ENCODE data around the gene NOP16. TPM values are rescaled to one million over a fixed set of nuclear protein-coding genes. Genes with fewer than 3 reads are reported as not detected.

The NOP16 gene
- total RNA-seq, 2 donors from 2014 or later = 17.9 to 19.2 TPM

DNA sequence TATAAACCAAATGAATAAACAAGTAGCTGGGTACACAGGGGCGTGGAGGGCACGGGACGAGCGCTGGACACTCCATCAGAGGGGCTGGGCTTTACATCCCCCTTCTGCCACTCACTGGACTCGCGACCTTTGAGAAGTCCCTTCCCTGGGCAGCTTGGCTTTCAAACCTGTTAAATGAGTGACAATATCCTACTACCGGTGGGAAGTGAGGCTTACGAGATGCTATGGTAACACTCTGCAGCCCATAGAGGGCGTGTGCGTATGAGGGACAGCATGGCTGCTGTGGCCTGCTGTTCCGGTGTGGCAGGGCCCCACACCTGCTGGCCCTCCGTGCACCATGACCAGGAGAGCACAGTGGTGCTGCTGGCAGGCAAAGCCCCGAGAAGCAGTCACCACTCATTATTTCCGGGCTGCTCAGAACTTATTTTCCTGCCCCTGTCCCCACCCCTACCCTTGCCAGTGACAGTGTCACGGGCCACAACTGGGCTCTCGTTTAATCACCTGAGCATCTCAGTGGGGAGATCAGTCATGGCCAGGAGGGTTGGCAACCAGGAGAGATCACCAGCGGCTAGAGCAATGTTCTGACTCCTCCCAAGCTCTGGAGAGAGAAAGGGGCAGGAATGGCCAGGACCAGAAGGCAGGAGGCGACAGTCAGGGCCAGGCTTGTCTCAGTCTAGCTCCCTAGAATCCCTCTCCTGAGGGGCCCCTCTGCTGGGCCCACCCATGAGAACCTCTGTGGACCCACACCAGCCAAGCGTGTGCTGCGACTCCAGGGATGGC is 17.4 kb upstream of the NOP16 start:
- Mint-ChIP-seq H3K4me1 (peaks cover 16% of the 10 kb centered on the region), H3K27me3 (no peaks in the 10 kb centered on the region), H3K4me3 (no peak overlapping the region), H3K27ac (peak overlapping the region; percentile 32), H3K36me3 (ENCODE audit: low read depth) (peaks cover 4% of the 10 kb centered on the region)
- no peak for ATAC-seq
- no peak for DNase-seq
- no peaks in the 10 kb centered on the region for H3K9me3 ChIP-seq (ENCODE audit: control insufficient read depth, low read length, poor library complexity, severe bottlenecking)

DNA sequence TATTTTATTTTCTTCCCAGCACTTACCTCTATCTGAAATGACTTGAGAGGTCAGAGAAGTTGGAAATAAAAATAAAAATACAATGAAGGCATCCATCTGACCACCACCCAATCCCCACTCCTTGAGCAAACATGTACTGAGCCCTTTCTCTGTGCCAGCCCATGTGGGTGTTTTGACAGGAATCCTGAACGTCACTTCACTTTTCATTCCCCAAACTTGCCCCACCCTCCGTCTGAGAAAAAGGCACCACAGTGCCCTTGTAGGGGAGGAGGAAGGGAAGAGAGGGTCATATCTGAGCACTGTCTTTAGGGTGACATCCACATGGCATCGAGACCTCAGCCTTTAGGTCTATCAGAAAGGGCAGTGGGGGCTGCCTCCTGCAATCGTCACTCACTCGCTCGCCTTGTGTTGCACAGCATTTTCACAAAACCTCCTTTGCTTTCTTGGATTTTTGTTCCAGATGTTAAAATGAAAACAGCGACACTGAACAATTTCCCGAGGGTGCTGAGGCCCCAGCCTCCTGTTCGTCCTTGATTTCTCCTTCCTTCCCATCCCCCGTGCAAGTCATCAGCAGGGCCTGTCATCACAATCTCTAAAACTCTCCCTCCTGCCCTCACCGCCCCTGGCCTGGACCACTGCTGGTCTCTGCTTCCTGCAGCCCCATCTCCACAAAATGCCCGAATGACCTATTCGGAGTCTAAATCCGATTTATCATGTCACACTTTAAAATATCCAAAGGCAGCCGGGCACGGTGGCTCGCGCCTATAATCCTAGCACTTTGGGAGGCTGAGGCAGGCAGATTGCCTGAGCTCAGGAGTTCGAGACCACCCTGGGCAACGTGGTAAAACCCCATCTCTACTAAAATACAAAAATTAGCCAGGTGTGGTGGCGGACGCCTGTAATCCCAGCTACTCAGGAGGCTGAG is 13.1 kb upstream of the NOP16 start:
- DNase-seq = no peak
- H3K27me3 Mint-ChIP-seq = no peaks in the 10 kb centered on the region
- H3K27ac Mint-ChIP-seq = no peak overlapping the region
- peaks cover 14% of the 10 kb centered on the region for H3K4me1 Mint-ChIP-seq
- peaks cover 2% of the 10 kb centered on the region for H3K36me3 Mint-ChIP-seq (ENCODE audit: low read depth)
- no peak overlapping the region for H3K4me3 Mint-ChIP-seq
- no peaks in the 10 kb centered on the region for H3K9me3 ChIP-seq (ENCODE audit: control insufficient read depth, low read length, poor library complexity, severe bottlenecking)
- ATAC-seq = no peak

DNA sequence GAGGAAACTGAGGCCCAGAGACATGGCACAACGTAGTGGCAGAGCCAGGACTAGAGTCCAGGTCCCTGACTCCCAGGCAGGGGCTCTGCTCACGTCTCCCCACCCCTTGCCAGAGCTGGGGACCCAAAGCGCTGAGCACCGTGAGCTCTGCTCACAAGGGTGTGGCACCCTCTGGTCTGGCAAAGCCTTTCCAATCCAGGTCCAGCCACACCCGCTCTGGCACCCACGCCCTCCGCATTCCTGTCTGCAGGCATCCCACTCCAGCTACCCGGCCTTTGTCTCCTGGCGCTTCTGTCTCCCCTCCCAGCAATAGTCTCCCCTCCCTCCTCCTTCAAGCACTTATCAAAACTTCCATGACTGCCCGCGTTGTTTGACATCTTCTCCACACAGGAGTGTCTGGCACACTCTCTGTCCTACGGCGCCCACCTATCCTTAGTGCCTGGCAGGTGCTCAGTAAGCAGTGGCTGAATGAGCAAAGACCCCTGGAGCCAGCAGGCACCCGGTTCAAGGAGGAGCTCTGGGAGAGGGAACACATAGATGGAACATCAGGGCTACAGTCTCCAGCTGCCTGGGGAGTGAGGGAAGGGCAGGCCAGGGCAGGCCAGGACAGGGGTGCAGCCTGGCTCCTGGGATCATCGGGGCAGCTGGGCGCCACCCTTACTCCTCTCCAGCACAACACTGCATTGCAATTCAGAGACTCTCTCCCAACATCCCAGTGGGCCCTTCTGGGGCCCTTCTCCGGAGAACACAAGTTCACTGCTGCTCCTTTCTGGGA is 12.2 kb upstream of the NOP16 start:
- Mint-ChIP-seq H3K27me3 (no peaks in the 10 kb centered on the region), H3K36me3 (ENCODE audit: low read depth) (peaks cover 2% of the 10 kb centered on the region), H3K4me1 (peaks cover 14% of the 10 kb centered on the region), H3K27ac (peak overlapping the region; percentile 74), H3K4me3 (no peak overlapping the region)
- no peaks in the 10 kb centered on the region for H3K9me3 ChIP-seq (ENCODE audit: control insufficient read depth, low read length, poor library complexity, severe bottlenecking)
- no peak for ATAC-seq
- DNase-seq = no peak

DNA sequence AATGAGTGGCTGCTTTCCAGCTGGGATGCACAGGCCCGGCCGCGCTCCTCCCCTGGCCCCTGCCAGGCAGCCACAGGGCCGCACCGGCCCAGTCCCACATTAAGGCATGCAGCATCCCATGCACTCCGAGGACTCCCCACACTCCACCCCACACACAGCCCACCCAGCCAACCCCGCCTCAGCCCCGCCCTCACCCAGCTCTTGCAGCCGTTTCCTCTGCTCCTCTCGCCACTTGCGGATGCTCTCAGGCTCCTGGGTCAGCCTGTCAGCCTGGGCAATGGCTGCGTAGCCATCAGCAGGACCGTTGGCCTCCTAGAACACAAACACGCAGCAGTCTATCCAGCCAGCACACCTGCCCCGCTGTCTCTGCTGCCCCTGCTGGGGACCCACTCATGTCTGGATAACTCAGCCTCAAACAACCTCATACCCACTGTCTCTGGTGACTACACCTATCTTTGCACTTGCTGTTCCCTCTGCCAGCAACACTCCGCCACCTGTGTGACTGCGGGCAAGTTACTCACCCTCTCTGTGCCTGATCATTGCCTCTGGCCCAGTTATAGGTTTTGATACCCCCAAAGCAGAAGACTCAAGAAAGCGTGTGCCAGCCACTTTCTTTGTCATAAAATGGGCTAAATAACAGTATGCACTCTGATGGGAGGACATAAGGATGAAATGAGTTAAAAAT is 9.5 kb upstream of the NOP16 start:
- no peak overlapping the region for H3K27ac Mint-ChIP-seq
- H3K4me3 Mint-ChIP-seq = no peak overlapping the region
- peaks cover 15% of the 10 kb centered on the region for H3K4me1 Mint-ChIP-seq
- no peak for DNase-seq
- peaks cover 2% of the 10 kb centered on the region for H3K36me3 Mint-ChIP-seq (ENCODE audit: low read depth)
- no peak for ATAC-seq
- H3K9me3 ChIP-seq (ENCODE audit: control insufficient read depth, low read length, poor library complexity, severe bottlenecking) = no peaks in the 10 kb centered on the region
- H3K27me3 Mint-ChIP-seq = no peaks in the 10 kb centered on the region

DNA sequence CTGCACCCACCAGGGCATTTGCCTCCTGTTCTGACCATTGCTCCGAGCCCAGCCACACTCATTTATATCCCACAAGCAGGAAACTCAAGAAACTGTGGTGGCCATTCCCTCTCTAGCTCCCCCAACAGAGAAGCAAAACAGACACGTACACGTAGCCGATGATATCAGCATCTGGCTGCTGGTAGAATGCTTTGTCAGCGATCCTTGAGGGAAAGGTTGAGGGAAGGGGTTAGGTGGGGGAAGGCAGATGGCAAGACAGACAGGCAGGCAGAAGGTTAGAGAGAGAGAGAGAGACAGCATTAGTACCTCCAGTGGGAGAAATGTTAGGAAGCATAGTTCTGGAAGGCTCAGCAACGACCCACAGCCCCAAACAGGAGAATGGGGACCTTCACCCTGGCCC is 7.9 kb upstream of the NOP16 start:
- H3K27ac Mint-ChIP-seq = peak overlapping the region; percentile 51
- H3K9me3 ChIP-seq (ENCODE audit: control insufficient read depth, low read length, poor library complexity, severe bottlenecking) = no peaks in the 10 kb centered on the region
- no peak for DNase-seq
- H3K4me3 Mint-ChIP-seq = no peak overlapping the region
- H3K4me1 Mint-ChIP-seq = peaks cover 10% of the 10 kb centered on the region
- peaks cover 2% of the 10 kb centered on the region for H3K36me3 Mint-ChIP-seq (ENCODE audit: low read depth)
- ATAC-seq = no peak
- no peaks in the 10 kb centered on the region for H3K27me3 Mint-ChIP-seq

DNA sequence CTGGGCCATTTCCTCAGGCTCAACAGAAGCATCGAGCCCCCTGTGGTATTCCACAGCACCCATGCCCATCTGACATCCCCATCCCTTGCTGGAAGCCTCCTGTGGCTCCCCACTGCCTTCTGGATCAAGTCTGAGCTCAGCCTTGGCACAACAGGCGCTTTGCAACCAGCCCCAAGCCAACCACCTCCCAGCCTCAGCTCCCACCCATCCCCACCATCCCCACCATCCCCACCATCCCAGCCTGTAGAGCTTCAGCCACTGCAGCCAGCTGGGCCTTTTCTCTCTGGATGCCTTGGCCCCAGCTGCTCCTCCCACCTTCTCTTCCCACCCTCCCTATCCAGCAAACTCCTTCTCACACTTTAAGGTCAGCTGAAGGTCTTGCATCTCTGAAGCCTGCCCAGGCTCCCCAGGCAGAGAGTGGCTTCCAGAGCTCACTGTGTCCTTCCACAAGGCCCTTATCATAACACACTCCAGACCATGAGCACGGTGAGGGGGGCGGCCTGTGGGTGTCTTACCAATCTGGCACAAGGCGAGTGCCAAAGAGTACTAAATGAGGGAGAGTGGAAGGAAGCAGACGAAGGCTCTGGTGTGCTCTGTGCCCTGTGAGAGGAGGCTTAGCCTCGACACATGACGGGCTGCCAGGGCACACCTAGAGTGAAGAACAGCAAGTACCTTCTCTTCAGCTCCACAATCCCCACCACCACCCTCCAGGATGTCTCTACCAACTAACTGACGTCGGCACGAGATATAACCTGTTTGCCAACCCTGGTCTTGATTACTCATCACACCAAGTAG is 6.7 kb upstream of the NOP16 start:
- H3K36me3 Mint-ChIP-seq (ENCODE audit: low read depth) = peaks cover 2% of the 10 kb centered on the region
- no peak for DNase-seq

DNA sequence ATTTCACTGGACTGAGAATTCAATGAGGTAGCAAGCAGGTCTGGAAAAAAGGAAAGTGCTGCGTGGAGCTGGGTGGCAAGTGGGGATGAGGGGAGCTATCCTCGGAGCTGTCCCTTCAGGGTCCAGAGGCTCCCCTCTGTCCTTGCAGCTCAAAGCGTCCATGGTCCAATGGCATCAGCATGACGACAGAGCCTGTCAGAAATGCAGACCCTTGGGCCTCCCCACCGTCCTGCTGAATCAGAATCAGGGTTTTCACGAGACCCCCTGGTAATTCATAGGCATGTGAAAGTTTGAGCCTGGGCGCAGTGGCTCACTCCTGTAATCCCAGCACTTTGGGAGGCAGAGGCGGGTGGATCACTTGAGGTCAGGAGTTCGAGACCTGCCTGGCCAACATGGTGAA is 5.7 kb upstream of the NOP16 start:
- no peaks in the 10 kb centered on the region for H3K9me3 ChIP-seq (ENCODE audit: control insufficient read depth, low read length, poor library complexity, severe bottlenecking)
- no peak overlapping the region for H3K4me3 Mint-ChIP-seq
- H3K27me3 Mint-ChIP-seq = no peaks in the 10 kb centered on the region
- no peak overlapping the region for H3K27ac Mint-ChIP-seq
- peaks cover 2% of the 10 kb centered on the region for H3K36me3 Mint-ChIP-seq (ENCODE audit: low read depth)
- peaks cover 9% of the 10 kb centered on the region for H3K4me1 Mint-ChIP-seq
- DNase-seq (no peak), ATAC-seq (no peak)

More for the DNA sequence above, 6.7 kb upstream of the NOP16 start:
- H3K4me3 Mint-ChIP-seq = no peak overlapping the region
- no peaks in the 10 kb centered on the region for H3K27me3 Mint-ChIP-seq
- peaks cover 4% of the 10 kb centered on the region for H3K4me1 Mint-ChIP-seq
- no peak for ATAC-seq
- H3K9me3 ChIP-seq (ENCODE audit: control insufficient read depth, low read length, poor library complexity, severe bottlenecking) = no peaks in the 10 kb centered on the region
- H3K27ac Mint-ChIP-seq = peak overlapping the region; percentile 34

DNA sequence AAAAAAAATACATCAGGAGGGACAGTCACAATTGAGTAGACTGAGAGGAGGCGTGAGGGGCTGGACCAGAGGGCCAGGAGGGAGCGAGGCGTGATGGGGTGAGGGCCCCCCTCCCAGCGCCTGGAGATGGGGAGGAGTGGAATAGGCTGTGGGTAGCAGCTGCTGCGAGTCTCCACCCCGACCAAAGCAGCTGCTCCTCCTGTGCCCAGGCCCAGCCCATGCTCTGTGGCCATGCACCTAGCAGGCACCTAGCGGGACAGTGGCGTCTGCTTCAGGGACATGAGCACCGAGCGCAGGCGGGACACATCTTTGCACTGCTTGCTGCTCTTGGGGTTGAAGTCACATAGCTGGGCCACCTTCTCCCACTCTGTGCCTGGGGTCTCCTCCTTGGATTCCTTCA is 4.1 kb upstream of the NOP16 start:
- no peak overlapping the region for H3K4me3 Mint-ChIP-seq

DNA sequence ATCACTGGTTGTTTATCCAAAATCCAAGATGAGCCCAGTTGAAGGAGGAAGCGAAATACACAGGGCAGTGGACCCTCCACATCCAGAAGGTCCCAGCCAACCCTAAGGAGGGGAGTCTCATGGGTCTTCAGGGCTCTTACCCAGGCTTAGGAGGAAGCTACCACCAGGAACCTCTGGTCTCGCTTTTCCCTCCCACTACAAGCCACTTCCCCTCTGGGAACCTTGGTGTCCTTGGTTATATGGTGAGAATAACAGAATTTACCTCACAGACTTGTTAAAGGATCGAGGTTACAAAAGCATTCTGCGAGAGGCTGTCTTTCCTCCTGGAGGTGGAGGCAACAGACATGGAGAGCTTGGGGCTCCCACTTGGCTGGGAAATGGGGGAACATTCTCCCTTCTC is 3.6 kb upstream of the NOP16 start:
- no peak for DNase-seq
- peak overlapping the region; percentile 72 for H3K27ac Mint-ChIP-seq
- peaks cover 22% of the 10 kb centered on the region for H3K4me1 Mint-ChIP-seq
- no peaks in the 10 kb centered on the region for H3K9me3 ChIP-seq (ENCODE audit: control insufficient read depth, low read length, poor library complexity, severe bottlenecking)
- ATAC-seq = no peak
- H3K4me3 Mint-ChIP-seq = no peak overlapping the region
- H3K36me3 Mint-ChIP-seq (ENCODE audit: low read depth) = peaks cover 2% of the 10 kb centered on the region
- H3K27me3 Mint-ChIP-seq = no peaks in the 10 kb centered on the region

More for the DNA sequence above, 4.1 kb upstream of the NOP16 start:
- Mint-ChIP-seq H3K36me3 (ENCODE audit: low read depth) (peaks cover 2% of the 10 kb centered on the region), H3K4me1 (peaks cover 18% of the 10 kb centered on the region), H3K27ac (peak overlapping the region; percentile 72), H3K27me3 (no peaks in the 10 kb centered on the region)
- DNase-seq (no peak), ATAC-seq (no peak)
- no peaks in the 10 kb centered on the region for H3K9me3 ChIP-seq (ENCODE audit: control insufficient read depth, low read length, poor library complexity, severe bottlenecking)

DNA sequence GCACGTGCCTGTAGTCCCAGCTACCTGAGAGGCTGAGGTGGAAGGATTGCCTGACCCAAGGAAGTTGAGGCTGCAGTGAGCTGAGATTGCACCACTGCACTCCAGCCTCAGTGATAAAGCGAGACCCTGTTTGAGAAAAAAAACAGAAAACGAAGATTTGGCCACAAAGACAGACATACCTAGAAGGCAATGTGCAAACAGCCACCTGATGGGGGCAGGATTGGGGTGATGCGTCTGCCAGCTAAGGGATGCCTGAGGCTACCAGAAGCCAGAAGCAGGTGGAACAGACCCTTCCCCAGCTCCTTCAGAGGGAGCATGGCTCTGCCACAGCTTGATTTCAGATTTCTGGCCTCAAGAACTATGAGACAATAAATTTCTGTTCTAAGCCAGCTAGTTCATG is 3.1 kb upstream of the NOP16 start:
- no peak overlapping the region for H3K4me3 Mint-ChIP-seq
- H3K27me3 Mint-ChIP-seq = no peaks in the 10 kb centered on the region
- ATAC-seq = no peak
- H3K27ac Mint-ChIP-seq = peak overlapping the region; percentile 8
- H3K36me3 Mint-ChIP-seq (ENCODE audit: low read depth) = no peaks in the 10 kb centered on the region
- peaks cover 27% of the 10 kb centered on the region for H3K4me1 Mint-ChIP-seq
- H3K9me3 ChIP-seq (ENCODE audit: control insufficient read depth, low read length, poor library complexity, severe bottlenecking) = no peaks in the 10 kb centered on the region
- no peak for DNase-seq

DNA sequence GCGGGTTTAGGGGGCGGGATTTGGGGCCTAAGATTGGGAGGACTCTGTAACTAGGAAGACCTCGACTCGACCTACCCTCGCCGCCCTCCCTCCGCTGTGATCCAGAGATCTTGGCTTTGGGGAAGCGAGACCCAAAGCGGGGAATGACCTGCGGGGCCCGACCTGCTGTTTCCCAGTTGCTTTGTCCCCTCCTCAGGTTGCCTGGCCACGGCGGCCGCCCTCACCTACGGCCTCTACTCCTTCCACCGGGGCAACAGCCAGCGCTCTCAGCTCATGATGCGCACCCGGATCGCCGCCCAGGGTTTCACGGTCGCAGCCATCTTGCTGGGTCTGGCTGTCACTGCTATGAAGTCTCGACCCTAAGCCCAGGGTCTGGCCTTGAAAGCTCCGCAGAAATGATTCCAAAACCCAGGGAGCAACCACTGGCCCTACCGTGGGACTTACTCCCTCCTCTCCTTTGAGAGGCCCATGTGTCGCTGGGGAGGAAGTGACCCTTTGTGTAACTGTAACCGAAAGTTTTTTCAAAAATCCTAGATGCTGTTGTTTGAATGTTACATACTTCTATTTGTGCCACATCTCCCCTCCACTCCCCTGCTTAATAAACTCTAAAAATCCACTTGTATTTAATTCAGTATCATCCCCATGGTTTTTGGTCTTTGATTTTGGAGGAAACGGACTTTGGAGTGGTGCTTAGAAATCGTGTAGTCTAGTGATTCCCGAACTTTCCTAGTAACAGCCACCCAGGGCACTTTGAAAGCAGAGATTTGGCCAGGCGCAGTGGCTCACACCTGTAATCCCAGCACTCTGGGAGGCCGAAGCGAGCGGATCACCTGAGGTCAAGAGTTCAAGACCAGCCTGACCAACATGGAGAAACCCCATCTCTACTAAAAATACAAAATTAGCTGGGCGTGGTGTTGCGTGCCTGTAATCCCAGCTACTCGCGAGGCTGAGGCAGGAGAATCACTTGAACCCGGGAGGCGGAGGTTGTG is 1.0 kb upstream of the NOP16 start:
- DNase-seq = peak in 1 of 3 donors; percentile 96

More for the DNA sequence above, 1.0 kb upstream of the NOP16 start:
- ATAC-seq = peak; percentile 48
- no peaks in the 10 kb centered on the region for H3K9me3 ChIP-seq (ENCODE audit: control insufficient read depth, low read length, poor library complexity, severe bottlenecking)
- H3K4me3 Mint-ChIP-seq = peak overlapping the region; percentile 97
- H3K36me3 Mint-ChIP-seq (ENCODE audit: low read depth) = no peaks in the 10 kb centered on the region
- H3K4me1 Mint-ChIP-seq = peaks cover 35% of the 10 kb centered on the region
- no peaks in the 10 kb centered on the region for H3K27me3 Mint-ChIP-seq
- H3K27ac Mint-ChIP-seq = peak overlapping the region; percentile 98
